MCF 10A (cell line): ENCODE results near the gene LYL1. TPM values are rescaled to one million over a fixed set of nuclear protein-coding genes. Genes with fewer than 3 reads are reported as not detected.

Experiments
- BruUV-seq: library from RNA; stranded (reverse); fragments of 400-500 nt; replicated peaks from 2 replicates; lab custom pipeline; 2021; lab: Mats Ljungman, UMichigan
- CTCF ChIA-PET: fragments of 300-600 bp; sonication (Branson Sonifier 250); formaldehyde crosslinking; extraction: SDS; loops from one replicate; lab custom pipeline; 2021; ENCODE audit warnings: antibody characterized with exemption, inconsistent platforms; lab: Yijun Ruan, JAX
- POLR2A ChIA-PET: fragments of 300-600, 350-650 bp; sonication (Branson Sonifier 250); formaldehyde crosslinking; extraction: SDS; loops from one replicate; lab custom pipeline; 2020; ENCODE audit warnings: antibody characterized with exemption, inconsistent platforms; lab: Yijun Ruan, JAX
- DNase-seq: peaks from one replicate; pipeline ENCODE4 v3.0.0-alpha.2; 2018; ENCODE audit not compliant: unreplicated experiment
- H3K27ac Mint-ChIP-seq: one replicate; pipeline ENCODE4 v1.8.0; 2022; ENCODE audit warnings: mild to moderate bottlenecking, low read depth, mixed read lengths; ENCODE audit not compliant: unreplicated experiment
- H3K27me3 Mint-ChIP-seq: one replicate; pipeline ENCODE4 v1.8.0; 2022; ENCODE audit warnings: mixed read lengths; ENCODE audit not compliant: insufficient read depth, unreplicated experiment
- H3K36me3 Mint-ChIP-seq: one replicate; pipeline ENCODE4 v1.8.0; 2022; ENCODE audit warnings: mild to moderate bottlenecking, moderate library complexity, mixed read lengths; ENCODE audit not compliant: insufficient read depth, unreplicated experiment
- H3K4me1 Mint-ChIP-seq: one replicate; pipeline ENCODE4 v1.8.0; 2022; ENCODE audit warnings: mixed read lengths; ENCODE audit not compliant: insufficient read depth, unreplicated experiment
- H3K4me3 Mint-ChIP-seq: one replicate; pipeline ENCODE4 v1.8.0; 2022; ENCODE audit warnings: mild to moderate bottlenecking, moderate library complexity, mixed read lengths; ENCODE audit not compliant: unreplicated experiment
- H3K9me3 Mint-ChIP-seq: one replicate; pipeline ENCODE4 v1.8.0; 2022; ENCODE audit warnings: mixed read lengths; ENCODE audit not compliant: unreplicated experiment
- CTCF ChIP-seq: fragments of 200-600 bp; IDR thresholded peaks from one replicate; pipeline ENCODE4 v1.8.0; 2022; ENCODE audit warnings: antibody characterized with exemption, mild to moderate bottlenecking; ENCODE audit not compliant: unreplicated experiment
- intact Hi-C: fragments of 100-400 bp; cut with micrococcal nuclease; formaldehyde crosslinking; loops from 2 replicates; pipeline ENCODE4 v1.14.1; 2022
- total RNA-seq: library from RNA; stranded (reverse); gene quantifications from 2 replicates; pipeline ENCODE4 v1.2.3, GENCODE V29; 2022

LYL1 gene
- total RNA-seq, 1 experiment from 2014 or later, result not detected

- no TSS peak for BruUV-seq
- no peak overlapping the region for H3K4me3 Mint-ChIP-seq
- DNase-seq, result no peak
- H3K9me3 Mint-ChIP-seq, result no peaks in the 10 kb centered on the region
- ChIA-PET POLR2A (interaction anchor here (0.6 kb wide), 1 partner anchor 94 kb away, joined by 3 read pairs; no protein-coding TSS in a partner anchor), CTCF (no interaction called here)
- intact Hi-C loops, result no loop called here
- H3K27me3 Mint-ChIP-seq, result no peaks in the 10 kb centered on the region
- H3K4me1 Mint-ChIP-seq, result peaks cover 5% of the 10 kb centered on the region
- H3K27ac Mint-ChIP-seq, result no peak overlapping the region
- no peaks in the 10 kb centered on the region for H3K36me3 Mint-ChIP-seq
- no peak for TF ChIP-seq CTCF
These were observed 4.2 kb downstream of the LYL1 start for GRCh38 chr19:13098277-13099072.

GRCh38 chr19:13097463-13098258 lies 5.0 kb downstream of the LYL1 start:
- peaks cover 5% of the 10 kb centered on the region for H3K4me1 Mint-ChIP-seq
- no TSS peak for BruUV-seq
- H3K27me3 Mint-ChIP-seq, result no peaks in the 10 kb centered on the region
- intact Hi-C loops, result no loop called here
- no peaks in the 10 kb centered on the region for H3K36me3 Mint-ChIP-seq
- TF ChIP-seq CTCF, result no peak
- no peak overlapping the region for H3K4me3 Mint-ChIP-seq
- DNase-seq, result no peak
- CTCF ChIA-PET, result no interaction called here
- H3K27ac Mint-ChIP-seq, result no peak overlapping the region
- POLR2A ChIA-PET, result no interaction called here
- no peaks in the 10 kb centered on the region for H3K9me3 Mint-ChIP-seq

- Mint-ChIP-seq H3K36me3 (no peaks in the 10 kb centered on the region), H3K27me3 (no peaks in the 10 kb centered on the region), H3K9me3 (no peaks in the 10 kb centered on the region), H3K4me3 (no peak overlapping the region), H3K27ac (no peak overlapping the region), H3K4me1 (peaks cover 5% of the 10 kb centered on the region)
- no peak for TF ChIP-seq CTCF
- DNase-seq, result no peak
- ChIA-PET POLR2A (no interaction called here), CTCF (interaction anchor here (7.6 kb wide), 1 partner anchor 118 kb away, joined by 97 read pairs; no protein-coding TSS in a partner anchor)
- intact Hi-C loops, result no loop called here
- TSS peak; percentile 58 for BruUV-seq
These were observed 5.6 kb downstream of the LYL1 start for GRCh38 chr19:13097033-13097462.
